HG03045 (cell line): Measurements from ENCODE around the gene TUBB1.
"Not testable (repeated sequence)": the region's sequence is repeated elsewhere in the genome, so short reads cannot be mapped to it uniquely, and the experiment has no call there.

Experiments
- ATAC-seq: cut with Tn5 transposase; IDR thresholded peaks from one replicate; pipeline ENCODE4 v1.9.1; 2021; ENCODE audit warnings: mild to moderate bottlenecking, moderate library complexity; ENCODE audit not compliant: unreplicated experiment

TUBB1 gene

DNA sequence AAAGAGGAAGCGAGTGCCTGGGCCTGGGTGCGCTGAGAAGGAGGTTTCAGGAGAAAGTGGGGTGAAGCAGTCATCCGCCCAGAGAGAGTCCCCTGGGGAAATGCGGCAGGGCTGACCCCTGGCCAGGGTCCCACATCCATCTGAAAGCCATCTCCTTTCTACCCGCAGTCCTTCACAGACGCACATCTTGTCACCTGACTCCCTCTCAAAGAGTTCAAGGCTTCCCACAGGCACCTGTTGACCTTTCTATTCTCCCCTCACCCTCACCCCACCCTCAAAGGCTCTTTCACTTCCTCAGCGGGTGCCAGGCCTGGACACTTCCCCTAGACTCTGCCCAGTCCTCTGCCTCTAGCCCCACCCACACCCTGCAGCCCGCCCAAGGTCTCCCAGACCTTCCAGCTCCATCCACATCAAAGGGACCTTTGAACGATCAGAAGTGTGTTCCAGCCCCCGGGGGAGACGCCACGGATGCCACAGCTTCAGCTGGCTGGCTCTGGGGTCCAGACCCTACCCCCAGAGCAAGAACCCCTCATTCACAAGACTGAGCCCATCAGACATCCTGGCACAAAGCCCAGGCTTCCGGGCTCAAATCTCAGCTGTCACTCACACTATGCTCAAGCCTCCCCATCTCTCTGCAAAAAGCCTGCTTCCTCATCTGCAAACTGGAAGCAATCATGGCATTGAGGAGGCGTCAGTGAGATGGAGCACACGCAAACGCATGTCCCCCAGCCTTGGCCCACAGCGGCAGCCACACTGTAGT, 14.3 kb upstream of the TUBB1 start:
- peak; percentile 41 for ATAC-seq

DNA sequence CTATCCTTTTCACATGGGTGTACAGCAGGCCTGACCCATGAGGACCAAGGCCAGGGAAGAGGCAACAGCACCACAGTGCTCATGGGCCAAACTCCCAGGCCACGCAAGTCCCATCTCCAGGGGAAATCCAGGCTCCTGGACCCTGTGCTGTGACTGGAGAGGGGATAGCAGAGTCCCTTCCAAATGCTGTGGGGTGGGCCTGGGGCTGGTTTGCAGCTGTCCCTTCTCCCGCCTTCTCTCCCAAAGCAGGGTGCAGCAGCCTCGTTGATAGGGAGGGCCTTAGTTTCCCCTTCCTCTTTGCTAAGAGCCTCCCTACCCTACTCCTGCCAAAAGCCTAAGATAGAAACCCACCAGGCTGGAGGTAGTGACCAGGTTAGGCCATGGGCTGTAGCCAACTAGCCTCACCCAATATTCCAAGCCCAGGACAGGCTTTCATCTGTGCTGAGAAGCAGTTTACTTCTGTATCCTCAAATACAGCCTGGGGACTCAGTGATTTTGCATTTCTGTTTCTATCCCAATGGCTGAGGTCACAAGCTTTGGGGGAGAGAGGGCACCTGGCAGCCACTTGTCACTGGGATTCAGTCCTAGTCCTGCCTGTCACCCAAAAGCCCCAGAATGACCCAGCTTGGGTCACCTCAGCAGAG, 13.6 kb upstream of the TUBB1 start:
- ATAC-seq = no peak

DNA sequence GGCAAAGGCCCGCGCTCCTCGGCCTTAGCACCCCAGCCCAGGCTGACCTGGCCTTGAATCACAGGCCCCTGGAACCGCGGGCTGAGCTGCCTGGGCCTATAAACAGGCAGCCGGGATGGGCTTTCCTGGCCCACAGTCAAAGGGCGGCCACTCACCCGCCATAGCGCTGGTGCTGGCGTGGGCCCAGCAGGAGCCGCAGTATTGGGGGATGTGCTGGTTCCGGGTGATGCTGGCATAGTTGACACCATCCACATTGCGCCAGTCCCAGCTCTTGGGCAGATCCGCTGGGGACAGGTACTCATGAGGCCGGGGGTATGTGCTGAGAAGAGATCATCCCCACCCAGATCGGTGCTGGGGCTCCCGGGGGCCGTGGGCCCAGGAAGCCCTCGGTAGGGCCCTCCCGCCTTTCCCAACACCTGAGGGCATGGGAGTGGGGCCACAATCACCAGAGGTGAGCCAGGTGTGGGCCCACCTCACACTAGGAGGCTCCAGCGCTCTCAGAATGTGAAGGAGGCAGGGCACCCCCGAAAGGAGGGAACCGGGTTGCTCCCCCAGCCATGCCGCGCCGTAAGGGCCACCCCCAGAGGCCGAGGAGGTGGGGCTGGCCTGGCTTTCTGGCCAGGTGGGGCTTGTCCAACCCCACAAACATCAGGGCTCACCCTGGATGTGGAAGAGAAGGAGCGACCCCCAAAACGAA, 12.9 kb upstream of the TUBB1 start:
- ATAC-seq = no peak

DNA sequence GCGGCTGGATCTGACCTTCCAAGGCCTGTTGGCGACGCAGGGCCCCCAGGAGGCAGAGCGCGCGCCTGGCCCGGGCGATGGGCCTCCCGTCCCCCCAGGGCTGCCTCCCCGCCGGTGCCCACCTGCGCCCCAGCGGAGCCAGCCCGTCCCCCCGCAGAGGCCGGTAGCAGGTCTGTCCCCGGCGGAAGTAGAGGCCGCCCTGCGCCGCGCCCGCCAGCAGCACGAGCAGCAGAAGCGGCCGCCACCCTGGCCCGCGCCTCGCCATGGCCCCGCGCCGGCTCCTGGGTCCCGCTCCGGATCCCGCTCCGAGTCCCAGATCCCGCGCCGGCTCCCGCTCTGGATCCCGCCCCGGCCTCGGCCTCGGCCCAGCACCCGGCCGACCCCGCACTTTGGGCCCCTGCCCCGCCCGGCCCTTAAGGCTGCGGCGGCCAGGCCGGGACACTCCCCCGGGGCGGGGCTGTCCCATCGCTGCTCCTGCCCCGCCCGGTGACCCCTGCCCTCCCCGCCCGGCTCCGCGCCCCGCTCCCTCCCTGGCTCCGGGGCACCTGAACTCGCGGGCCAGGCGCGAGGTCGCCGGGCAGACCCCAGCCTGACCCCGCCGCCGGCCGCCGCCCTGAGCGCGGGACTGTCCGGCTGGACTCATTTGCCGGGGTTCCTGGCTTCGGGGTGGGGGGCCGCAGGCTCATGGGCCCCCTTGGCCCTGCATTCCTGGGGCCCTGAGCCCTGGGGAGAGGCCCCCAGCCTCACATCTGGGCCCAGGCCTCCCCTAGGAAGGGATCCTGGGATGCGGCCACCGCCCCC, 12.2 kb upstream of the TUBB1 start, which contains the start of gene CTSZ:
CTSZ (minus strand) TSS at position 391 of the 801 bp plus-strand sequence; CDS start at position 265, 126 bp downstream.
- peak; percentile 37 for ATAC-seq

DNA sequence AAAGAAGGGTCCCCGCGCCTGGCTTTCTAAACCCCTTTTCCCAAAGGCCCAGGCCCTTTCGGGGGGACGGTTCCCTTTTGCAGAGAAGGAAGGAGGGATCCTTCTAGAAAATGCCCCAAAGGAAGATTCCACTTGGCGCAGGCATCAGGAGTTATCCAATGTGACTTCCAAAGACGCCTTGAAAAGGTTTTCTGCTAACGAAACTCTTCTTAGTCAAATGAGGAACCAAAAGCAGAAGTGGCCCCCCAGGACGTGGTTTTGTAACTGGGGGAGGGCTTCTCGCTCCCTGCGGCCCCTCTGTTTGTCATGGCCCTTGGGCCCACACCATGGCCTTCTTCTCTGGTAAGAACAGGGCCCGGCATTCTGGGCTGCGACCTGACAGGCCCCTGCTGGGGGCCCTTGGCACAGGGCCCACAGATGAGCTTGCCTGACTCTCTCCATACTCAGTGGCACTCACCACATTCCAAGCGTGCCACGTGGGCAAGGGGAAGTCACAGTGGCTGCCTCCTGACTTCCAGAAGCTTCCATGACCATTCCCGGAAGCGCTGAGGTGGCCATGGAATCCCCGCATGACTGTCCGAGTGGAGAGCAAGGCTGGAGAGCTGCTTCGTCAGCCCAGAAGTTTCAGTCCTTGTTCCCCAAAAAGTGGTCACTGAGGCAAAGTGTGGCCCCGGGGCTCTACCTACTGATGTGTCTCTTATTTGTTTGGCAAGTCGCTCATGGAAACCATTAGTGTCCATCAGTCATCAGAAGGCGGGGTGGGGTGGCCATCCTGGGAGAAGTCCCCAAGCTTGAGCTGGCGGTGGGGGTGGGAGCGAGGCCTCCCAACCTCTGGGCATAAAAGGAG, 11.3 kb upstream of the TUBB1 start:
- peak; percentile 38 for ATAC-seq

DNA sequence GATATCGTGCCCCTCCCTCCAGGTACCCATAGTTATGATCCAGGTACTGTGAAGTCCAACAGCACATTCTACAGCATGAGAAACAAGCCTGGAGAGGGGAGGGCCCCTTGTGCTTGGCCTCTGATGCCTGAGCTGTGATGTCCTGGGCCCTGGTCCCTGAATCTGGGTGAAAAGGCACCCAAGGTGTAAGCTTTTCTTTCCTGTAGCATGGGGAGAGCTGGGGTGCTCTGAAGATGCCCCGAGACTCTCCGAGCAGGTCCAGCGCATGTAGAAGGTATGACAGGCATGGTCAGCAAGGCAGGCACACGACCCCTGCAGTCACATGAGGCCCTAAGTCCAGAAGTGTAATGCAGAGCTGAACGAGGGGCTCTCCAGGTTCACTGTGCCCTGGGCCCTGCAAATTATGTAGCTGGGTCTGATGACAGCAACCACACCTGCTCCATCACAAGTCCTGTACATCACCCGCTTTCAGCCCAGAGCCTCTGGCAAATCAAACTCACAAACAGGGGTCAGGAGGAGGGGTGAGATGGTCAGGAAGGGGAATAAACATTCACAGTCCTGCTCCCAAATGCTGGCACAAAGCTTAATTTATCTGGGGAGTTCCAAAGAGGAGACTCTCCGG, 10.4 kb upstream of the TUBB1 start:
- ATAC-seq = no peak

DNA sequence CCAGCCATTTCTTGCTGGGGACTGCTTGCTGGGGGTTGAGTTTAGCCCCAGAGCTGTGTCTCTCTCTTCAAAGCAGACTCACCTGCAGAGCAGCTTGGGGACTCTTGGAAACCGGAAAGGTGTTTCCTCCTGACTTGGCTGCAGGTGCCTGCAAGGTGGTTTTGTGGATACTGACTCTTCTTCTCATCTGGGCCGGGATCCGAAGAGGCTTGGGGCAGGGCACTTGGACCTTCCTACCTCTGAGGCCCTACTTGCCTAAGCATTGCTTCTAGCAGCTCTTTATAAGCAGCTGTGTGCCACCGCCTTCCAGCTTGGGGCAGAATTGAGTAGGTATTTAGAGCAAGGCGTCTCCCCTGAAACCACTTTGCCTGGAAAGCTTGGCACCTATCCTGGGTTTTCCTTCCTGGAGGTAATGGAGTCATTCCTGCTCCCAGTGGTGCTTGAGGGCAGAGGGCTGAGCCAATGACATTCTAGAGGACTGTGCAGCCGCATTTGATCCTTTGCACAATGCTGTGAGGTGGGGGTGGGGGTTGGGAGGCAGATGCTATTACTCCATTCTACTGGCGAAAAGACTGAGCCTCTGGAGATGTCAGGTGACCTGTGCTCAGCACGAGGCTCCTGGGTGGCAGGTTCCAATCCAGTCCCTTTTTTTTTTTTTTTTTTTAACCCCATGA, 8.8 kb upstream of the TUBB1 start:
- no peak for ATAC-seq

DNA sequence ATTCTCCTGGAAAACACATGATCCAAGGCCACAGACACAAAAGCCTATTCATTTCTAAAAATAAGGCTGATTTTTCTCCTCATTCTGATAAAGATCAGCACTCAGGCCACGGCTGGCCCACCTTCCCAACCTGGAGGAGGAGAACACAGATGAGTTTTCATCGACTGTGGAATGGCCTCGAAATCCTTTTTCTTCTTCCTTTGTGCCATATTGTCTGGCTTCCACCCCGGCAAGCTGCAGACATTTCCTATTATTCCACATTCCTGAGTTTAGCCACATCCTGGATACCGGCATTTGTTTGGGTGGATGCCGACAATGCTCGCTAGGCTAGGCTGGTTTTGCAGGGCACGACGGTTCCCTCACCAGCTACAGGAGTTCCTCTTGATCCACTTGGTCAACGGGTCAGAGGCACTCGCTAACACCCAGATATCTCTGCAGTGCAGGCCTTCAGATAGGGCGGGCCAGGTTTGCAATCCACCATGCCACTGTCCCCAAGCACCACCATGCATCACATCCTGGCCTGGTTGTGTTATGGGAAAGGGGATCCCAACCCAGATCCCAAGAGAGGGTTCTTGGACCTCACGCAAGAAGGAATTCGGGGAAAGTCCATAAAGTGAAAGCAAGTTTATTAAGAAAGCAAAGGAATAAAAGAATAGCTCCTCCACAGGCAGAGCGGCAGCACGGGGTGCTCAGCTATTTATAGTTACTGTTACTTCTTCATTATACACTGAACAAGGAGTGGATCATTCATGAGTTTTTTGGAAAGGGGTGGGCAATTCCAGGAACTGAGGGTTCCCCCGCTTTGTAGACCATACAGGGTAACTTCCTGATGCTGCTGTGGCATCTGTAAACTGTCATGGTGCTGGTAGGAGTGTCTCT, 8.0 kb upstream of the TUBB1 start:
- ATAC-seq = no peak

DNA sequence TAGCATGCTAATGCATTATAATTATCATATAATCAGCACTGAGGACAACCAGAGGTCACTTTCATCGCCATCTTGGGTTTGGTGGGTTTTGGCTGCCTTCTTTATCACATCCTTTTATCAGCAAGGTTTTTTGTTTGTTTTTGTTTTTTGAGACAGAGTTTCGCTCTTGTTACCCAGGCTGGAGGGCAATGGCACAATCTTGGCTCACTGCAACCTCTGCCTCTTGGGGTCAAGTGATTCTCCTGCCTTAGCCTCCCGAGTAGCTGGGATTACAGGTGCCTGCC, 7.4 kb upstream of the TUBB1 start:
- not testable (repeated sequence) for ATAC-seq

DNA sequence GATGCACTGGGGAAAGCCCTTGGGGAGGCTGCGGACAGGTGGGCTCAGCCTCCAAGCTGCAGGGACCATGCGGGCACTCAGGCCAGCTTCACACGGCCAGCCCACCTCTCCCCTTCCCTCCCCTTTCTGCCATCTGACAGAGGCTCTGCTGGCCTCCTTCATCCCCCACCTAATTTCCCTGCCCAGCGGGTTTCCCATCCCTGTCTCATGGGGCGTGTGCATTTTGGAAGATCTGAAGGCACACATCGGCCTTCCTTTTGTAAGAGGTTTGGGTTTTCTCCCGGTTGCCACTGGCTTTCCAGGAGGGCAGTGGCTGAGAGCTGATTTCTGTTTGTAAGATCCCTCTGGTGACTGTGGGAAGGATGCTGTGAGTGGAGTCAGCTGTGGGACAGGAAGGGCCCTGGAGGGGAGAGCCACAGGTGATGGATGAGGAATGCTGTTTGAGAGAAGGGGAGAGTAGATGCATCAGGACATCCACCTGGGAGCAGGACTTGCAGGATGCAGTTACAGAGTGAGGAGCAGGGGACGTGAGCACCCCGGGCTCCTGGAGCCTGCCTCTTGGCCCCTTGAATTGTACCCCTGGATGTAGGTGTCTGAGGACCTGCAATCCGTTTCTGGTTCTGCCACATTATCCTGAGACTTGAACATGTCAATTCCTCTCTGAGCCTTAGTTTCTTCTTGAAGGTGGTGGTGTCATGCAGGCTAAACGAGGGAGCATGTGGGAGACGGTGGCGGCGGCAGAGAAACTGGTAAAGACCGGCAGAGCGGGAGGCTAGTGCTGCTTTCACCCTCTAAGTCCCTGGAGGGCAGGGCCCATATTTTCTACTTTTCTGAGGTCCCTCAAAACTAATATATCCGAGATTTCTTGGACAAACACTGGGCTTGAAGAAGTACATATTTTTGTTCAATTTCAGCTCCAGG, 5.9 kb upstream of the TUBB1 start:
- no peak for ATAC-seq

DNA sequence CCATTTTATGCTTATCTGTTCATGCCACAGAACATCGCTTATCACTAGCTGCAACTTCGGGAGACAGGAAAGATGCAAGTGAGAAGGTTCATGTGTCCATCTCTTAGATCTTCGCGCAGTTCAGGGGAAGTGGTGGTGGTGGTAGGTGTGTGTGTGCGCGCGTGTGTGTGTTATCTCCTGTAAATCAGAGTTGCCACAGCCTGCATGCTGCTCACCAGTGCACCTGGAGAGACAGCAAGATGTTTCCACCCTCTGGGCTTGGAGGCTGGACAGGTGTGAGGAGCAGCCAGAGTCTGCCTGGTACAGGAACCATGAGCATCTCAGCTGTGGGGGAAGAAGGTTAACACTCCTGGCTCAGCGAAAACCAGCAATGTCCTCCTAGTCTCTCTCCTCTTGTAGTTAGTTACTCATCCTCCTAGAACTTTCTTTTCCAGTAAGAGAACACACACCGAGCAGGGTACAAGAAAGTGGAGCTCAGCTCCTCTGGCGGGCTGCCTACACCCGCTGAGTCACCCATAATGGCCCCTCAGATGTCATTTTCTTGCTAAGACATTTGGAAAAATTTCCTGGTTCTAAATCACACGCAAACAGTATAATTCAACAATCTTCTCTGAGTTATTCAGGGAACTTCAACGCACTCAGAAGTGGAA, 5.1 kb upstream of the TUBB1 start:
- no peak for ATAC-seq

DNA sequence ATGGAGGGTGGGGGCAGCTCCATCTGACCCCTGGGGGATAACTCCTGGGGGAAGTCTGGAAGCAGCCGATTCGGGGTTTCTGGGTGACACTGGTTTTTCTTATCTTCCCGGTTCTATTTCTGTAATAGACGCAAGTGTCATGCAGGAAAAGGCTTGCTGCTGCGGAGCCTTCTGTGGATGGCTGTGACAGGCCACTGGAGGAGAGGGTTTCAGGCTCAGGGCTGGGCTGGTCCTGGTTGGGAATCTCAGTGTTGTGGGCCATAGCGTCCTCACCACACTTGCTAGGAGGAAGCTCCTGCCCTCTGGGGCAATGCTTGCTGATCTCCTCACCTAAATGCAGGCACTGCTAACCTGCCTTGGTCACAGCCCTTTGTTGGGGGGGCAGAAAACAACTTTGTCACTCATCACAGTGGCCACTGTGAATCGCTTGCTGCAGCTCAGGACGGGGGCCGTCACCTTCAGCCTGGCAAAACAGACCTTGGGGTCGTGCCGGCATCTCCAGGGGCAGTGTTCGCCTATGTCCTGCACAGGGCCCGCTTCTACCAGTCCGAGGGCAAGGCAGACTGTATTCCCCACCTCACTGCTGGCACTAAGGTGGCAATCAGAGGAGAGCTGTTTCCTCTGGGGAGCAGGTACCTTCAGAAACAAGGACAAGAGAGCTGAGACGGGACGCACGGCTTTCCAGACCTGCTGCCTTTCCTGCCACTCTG, 4.4 kb upstream of the TUBB1 start:
- ATAC-seq = no peak

DNA sequence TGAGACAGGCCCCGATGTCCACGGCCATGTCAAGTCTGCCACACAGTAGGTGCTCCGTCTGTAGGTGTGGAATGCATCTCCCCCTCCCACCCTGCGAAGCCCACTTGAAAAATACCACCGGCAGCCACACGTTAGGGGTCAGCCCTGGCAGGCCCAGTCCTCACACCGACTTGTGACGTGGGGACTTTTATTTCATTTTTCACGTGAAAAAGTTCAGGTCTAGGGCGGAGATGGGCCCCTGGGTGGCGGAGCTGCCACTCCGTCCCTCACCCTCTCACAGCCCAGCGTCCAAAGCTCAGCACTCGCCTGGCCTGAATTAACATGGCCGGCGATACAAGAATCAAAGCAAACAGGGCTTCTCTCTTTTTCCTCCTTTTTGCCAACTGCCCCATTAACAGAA, 3.8 kb upstream of the TUBB1 start:
- no peak for ATAC-seq

DNA sequence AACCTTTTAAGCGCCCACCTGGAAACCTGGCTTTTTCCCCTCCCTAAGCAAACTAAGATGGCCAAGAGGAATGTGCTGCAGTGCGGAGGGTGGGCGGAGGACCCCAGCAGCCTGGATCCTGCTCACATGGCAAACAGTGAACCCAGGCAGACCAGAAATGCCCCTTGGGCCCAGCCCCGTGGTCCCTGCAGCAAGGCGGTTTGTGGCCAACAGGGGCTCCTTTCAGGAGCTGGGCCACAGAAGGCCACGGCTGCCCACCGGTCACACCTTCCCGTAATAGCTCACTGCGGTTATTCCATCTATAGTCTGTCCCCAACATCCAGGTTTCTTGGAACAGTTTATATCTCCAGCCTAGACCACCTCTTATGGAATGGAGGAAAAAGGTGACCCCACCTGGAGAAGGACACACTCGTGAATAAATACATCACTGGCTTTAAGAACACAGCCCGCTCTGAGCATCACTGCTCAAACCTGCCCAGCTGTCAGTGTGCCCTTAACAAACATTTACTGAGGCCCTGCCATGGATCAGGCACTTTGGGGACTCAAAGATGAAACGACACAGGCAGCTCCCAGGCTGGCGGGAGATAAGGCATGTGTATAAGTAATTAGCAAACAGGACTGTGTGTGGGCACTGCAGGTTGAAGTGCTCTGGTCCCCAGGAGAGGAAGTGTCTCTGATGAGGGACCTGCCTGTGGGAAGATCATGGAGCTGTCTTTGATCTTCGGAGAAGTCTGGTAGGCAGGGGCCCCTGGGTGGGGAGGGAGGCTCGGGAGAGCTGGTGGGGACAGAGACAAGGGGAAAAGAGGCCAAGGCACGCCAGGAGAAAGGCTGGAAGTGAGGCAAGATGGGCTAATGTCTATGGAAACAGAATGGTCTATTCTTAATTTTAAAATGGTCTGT, 3.2 kb upstream of the TUBB1 start:
- ATAC-seq = no peak

DNA sequence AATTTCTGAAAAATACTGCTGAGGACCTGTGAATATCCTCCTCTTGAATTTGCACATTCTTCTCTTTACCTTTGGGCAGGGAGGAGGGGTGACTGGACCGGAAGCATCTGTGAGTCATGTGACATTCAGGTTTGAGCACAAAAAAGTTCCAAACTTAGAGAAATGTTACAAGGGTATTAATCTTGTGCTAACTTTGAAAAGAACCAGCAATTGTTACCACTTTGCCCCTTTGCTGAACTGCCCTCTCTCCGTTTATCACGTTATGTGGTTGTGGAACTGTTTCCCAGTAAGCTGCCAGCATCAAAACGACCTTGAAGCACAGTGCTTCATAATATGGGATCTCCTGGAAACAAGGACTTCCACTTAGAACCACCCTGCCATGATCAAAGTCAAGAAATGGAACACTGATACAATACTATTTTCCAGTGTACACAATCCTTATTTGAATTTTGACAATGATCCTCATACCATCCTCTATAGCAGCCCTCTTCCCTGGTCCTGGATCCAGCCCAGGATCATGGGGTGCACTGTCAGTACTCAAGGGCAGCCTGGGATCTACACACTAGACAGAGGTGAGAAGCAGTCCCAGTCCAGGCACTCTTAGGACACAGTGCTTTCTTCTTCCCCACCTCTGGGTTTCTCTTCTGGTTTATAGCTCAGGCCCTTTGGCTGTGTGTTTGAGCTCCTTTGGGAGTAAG, 2.3 kb upstream of the TUBB1 start:
- no peak for ATAC-seq
